ENCODE data around the gene ZPBP. TPM values are rescaled to one million over a fixed set of nuclear protein-coding genes. Genes with fewer than 3 reads are reported as not detected.

The ZPBP gene
- total RNA-seq, 1 donor from 2014 or later: not detected

DNA sequence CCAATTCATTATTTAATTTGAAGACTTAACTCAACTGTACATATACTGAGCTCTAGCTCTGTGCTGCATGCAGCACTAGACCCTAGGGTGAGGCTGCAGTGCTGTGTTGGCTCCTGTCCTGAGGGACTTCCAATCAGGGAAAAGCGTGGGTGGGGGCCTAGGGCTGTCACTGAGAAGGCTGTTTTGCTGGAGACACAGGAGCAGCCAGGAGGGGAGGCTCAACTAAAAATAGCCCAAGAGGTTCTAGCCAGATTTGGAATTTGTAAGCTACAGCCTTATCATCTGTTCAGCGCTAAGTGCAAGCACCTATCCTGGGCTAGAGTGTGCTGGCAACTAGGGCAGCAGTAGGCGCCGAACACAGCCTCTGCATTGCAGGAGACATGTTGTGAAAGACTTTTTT, 198.5 kb downstream of the ZPBP start:
- no peaks in the 10 kb centered on the region for H3K9me3 Mint-ChIP-seq (ENCODE audit: unreplicated experiment)
- TF ChIP-seq, protein P1, sequence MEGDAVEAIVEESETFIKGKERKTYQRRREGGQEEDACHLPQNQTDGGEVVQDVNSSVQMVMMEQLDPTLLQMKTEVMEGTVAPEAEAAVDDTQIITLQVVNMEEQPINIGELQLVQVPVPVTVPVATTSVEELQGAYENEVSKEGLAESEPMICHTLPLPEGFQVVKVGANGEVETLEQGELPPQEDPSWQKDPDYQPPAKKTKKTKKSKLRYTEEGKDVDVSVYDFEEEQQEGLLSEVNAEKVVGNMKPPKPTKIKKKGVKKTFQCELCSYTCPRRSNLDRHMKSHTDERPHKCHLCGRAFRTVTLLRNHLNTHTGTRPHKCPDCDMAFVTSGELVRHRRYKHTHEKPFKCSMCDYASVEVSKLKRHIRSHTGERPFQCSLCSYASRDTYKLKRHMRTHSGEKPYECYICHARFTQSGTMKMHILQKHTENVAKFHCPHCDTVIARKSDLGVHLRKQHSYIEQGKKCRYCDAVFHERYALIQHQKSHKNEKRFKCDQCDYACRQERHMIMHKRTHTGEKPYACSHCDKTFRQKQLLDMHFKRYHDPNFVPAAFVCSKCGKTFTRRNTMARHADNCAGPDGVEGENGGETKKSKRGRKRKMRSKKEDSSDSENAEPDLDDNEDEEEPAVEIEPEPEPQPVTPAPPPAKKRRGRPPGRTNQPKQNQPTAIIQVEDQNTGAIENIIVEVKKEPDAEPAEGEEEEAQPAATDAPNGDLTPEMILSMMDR (IDR thresholded peaks at IDR 0.05; ENCODE audit: unreplicated experiment): no peak
- H3K4me3 Mint-ChIP-seq (ENCODE audit: unreplicated experiment): no peak overlapping the region
- DNase-seq (ENCODE audit: low spot score): no peak
- H3K27ac Mint-ChIP-seq (ENCODE audit: unreplicated experiment): no peak overlapping the region
- peaks cover 5% of the 10 kb centered on the region for H3K36me3 Mint-ChIP-seq (ENCODE audit: low read depth, unreplicated experiment)
- H3K27me3 Mint-ChIP-seq (ENCODE audit: unreplicated experiment): peaks cover 2% of the 10 kb centered on the region
- peaks cover 20% of the 10 kb centered on the region for H3K4me1 Mint-ChIP-seq (ENCODE audit: unreplicated experiment)

DNA sequence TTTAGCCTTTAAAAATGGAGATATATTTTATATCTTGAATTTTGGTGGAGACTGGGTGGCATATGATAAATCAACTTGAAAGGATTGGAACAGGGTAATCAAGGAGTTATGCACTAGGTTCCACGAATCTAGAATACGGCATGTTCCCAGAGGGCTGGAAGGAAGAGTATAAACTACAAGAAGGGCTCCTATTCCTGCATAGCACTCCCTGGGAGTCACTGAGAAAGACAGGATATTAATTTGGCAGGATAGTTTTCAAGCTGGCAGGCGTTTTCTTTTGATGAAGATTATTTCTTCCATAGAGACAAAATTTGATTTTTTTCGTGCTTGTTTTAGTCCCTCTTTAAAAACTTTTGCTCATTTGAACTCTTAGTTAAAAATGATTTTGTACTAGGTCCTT, 199.9 kb downstream of the ZPBP start:
- peaks cover 5% of the 10 kb centered on the region for H3K36me3 Mint-ChIP-seq (ENCODE audit: low read depth, unreplicated experiment)
- H3K4me1 Mint-ChIP-seq (ENCODE audit: unreplicated experiment): peaks cover 16% of the 10 kb centered on the region
- H3K27me3 Mint-ChIP-seq (ENCODE audit: unreplicated experiment): peaks cover 2% of the 10 kb centered on the region
- no peak overlapping the region for H3K27ac Mint-ChIP-seq (ENCODE audit: unreplicated experiment)
- no peak for DNase-seq (ENCODE audit: low spot score)
- H3K4me3 Mint-ChIP-seq (ENCODE audit: unreplicated experiment): no peak overlapping the region
- TF ChIP-seq, protein P1 (IDR thresholded peaks at IDR 0.05; ENCODE audit: unreplicated experiment): no peak
- no peaks in the 10 kb centered on the region for H3K9me3 Mint-ChIP-seq (ENCODE audit: unreplicated experiment)

DNA sequence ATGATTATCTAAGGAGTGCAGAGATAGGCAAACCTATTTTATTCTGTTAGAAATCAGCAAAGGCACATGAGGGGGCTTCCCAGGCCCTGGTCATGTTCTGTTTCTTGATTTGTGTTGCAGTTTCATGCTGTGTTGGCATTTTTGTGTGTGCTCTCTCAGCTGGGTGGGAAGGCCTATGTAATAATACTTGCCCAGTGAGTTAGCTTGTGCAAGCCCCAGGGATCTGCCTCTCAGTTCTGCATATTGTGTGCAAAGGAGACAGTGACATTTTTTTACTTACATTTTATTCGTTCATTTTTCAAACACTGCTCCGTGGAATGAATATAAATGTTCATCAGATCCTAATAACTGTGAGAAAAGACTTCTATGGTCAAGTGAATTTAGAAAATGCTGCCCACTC, 200.6 kb downstream of the ZPBP start:
- peaks cover 5% of the 10 kb centered on the region for H3K36me3 Mint-ChIP-seq (ENCODE audit: low read depth, unreplicated experiment)
- no peak for DNase-seq (ENCODE audit: low spot score)
- TF ChIP-seq, protein P1 (IDR thresholded peaks at IDR 0.05; ENCODE audit: unreplicated experiment): no peak
- peaks cover 2% of the 10 kb centered on the region for H3K27me3 Mint-ChIP-seq (ENCODE audit: unreplicated experiment)
- H3K9me3 Mint-ChIP-seq (ENCODE audit: unreplicated experiment): no peaks in the 10 kb centered on the region
- no peak overlapping the region for H3K27ac Mint-ChIP-seq (ENCODE audit: unreplicated experiment)
- H3K4me3 Mint-ChIP-seq (ENCODE audit: unreplicated experiment): no peak overlapping the region
- H3K4me1 Mint-ChIP-seq (ENCODE audit: unreplicated experiment): peaks cover 10% of the 10 kb centered on the region

Other genes with a start within 250 kb of the ZPBP start
- gene IKZF1, start 211.5 kb upstream of the ZPBP start, total RNA-seq (ENCODE audit: unreplicated experiment): 3.1 TPM

All from endothelial cell (in vitro differentiated cells).